Gastrocnemius medialis (tissue), 4 donors: Measurements from ENCODE around the gene ZNF423.

Experiments used
- POLR2A ChIP-seq, 2 donors: fragments of 450-650 bp; IDR thresholded peaks; one replicate each; pipeline ENCODE4 v1.6.1; 2017; ENCODE audit warnings: antibody characterized with exemption in 2 of 2, mild to moderate bottlenecking in 2 of 2, moderate library complexity in 2 of 2
- TF ChIP-seq, protein P1 (sequence below), 5 experiments: fragments of 450-650 bp in 3 of 5; fragments of 200-600 bp in 2 of 5; sonication (generic) in 2 of 5; IDR thresholded peaks in 4 of 5; conservative IDR thresholded peaks in 1 of 5; 1 replicate in 4 of 5; 2 replicates in 1 of 5; pipeline ENCODE4 v1.5.1; 2016 to 2019; ENCODE audit warnings: antibody characterized with exemption in 5 of 5, mild to moderate bottlenecking in 3 of 5, moderate library complexity in 3 of 5

DNA sequence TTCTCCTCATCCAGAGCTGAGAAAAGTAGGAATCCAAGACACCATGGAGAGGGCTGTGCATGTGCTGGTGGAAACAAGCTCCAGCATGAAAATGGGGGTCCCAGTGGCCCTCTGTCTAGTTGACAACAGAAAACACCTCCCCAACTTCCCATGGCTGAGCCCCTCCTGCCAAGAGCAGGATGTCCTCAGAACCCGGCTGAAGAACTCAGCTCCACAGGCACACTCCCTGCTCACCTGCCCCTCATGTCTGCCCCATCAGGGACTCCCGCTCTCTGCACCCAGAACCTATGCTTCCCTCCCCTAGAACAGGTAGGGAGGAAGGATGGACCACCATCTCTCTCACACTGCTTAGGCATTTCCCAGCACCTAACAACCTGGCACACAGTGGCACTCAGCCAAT is 315.1 kb downstream of the ZNF423 start:
- TF ChIP-seq, protein P1, sequence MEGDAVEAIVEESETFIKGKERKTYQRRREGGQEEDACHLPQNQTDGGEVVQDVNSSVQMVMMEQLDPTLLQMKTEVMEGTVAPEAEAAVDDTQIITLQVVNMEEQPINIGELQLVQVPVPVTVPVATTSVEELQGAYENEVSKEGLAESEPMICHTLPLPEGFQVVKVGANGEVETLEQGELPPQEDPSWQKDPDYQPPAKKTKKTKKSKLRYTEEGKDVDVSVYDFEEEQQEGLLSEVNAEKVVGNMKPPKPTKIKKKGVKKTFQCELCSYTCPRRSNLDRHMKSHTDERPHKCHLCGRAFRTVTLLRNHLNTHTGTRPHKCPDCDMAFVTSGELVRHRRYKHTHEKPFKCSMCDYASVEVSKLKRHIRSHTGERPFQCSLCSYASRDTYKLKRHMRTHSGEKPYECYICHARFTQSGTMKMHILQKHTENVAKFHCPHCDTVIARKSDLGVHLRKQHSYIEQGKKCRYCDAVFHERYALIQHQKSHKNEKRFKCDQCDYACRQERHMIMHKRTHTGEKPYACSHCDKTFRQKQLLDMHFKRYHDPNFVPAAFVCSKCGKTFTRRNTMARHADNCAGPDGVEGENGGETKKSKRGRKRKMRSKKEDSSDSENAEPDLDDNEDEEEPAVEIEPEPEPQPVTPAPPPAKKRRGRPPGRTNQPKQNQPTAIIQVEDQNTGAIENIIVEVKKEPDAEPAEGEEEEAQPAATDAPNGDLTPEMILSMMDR (IDR thresholded peaks at IDR 0.05 in 4 of 5, conservative IDR thresholded peaks at IDR 0.05 in 1 of 5) = no peak
- TF ChIP-seq POLR2A (IDR thresholded peaks at IDR 0.05) = no peak
